ENCODE measurements around the gene PRKCD.
A peak's percentile ranks its signal among the peaks of the same experiment; 100 is the strongest.

The PRKCD gene

GRCh38 chr3:53221827-53222182 is 60.8 kb downstream of the PRKCD start:
- DNase-seq, result peak; percentile 13

GRCh38 chr3:53222183-53222901 is 61.3 kb downstream of the PRKCD start:
- DNase-seq, result peak; percentile 17

- DNase-seq, result peak; percentile 13
Measured at GRCh38 chr3:53223025-53223424, 62.0 kb downstream of the PRKCD start.

GRCh38 chr3:53223541-53223966 is 62.5 kb downstream of the PRKCD start:
- DNase-seq, result peak; percentile 17

- peak; percentile 21 for DNase-seq
Measured at GRCh38 chr3:53224026-53224425, 63.0 kb downstream of the PRKCD start.

GRCh38 chr3:53224536-53224935 is 63.5 kb downstream of the PRKCD start:
- DNase-seq, result peak; percentile 9

- peak; percentile 11 for DNase-seq
Measured at GRCh38 chr3:53225181-53225580, 64.2 kb downstream of the PRKCD start.

- DNase-seq, result no peak
Measured at GRCh38 chr3:53225651-53226050, 64.6 kb downstream of the PRKCD start.

GRCh38 chr3:53226142-53226840 is 65.3 kb downstream of the PRKCD start:
- DNase-seq, result peak; percentile 10

- DNase-seq, result peak; percentile 13
Measured at GRCh38 chr3:53226841-53227407, 65.9 kb downstream of the PRKCD start.

- peak; percentile 16 for DNase-seq
Measured at GRCh38 chr3:53227993-53228885, 67.2 kb downstream of the PRKCD start.

GRCh38 chr3:53229171-53229570 is 68.2 kb downstream of the PRKCD start:
- no peak for DNase-seq

- peak; percentile 7 for DNase-seq
Measured at GRCh38 chr3:53229606-53230005, 68.6 kb downstream of the PRKCD start.

GRCh38 chr3:53230041-53230621 is 69.1 kb downstream of the PRKCD start:
- peak; percentile 66 for DNase-seq

- peak; percentile 14 for DNase-seq
Measured at GRCh38 chr3:53230789-53231188, 69.8 kb downstream of the PRKCD start.

- DNase-seq, result peak; percentile 75
Measured at GRCh38 chr3:53231532-53232511, 70.8 kb downstream of the PRKCD start.

- DNase-seq, result peak; percentile 25
Measured at GRCh38 chr3:53232641-53233377, 71.8 kb downstream of the PRKCD start.

- peak; percentile 16 for DNase-seq
Measured at GRCh38 chr3:53234130-53234840, 73.3 kb downstream of the PRKCD start.

GRCh38 chr3:53234841-53235232 is 73.8 kb downstream of the PRKCD start:
- DNase-seq, result no peak

- no peak for DNase-seq
Measured at GRCh38 chr3:53235545-53235944, 74.5 kb downstream of the PRKCD start.

Measured in 8988T (cell line).